GM18505 (cell line): Measurements from ENCODE around the gene RNASE7.
"Not testable (repeated sequence)": the region's sequence is repeated elsewhere in the genome, so short reads cannot be mapped to it uniquely, and the experiment has no call there.

Source experiments
- ATAC-seq: cut with Tn5 transposase; IDR thresholded peaks from one replicate; pipeline ENCODE4 v1.9.1; 2021; ENCODE audit not compliant: unreplicated experiment
- POLR2A ChIP-seq: IDR thresholded peaks from 4 replicates; pipeline ENCODE4 v1.6.1; 2011; ENCODE audit warnings: borderline replicate concordance; ENCODE audit not compliant: insufficient read depth, insufficient read length; ENCODE audit errors: extremely low read depth

Gene RNASE7

GRCh38 chr14:21026274-21026987 lies 15.7 kb upstream of the RNASE7 start:
- ATAC-seq, result no peak
- no peak for TF ChIP-seq POLR2A

GRCh38 chr14:21026988-21027315 lies 15.2 kb upstream of the RNASE7 start:
- no peak for ATAC-seq
- TF ChIP-seq POLR2A, result no peak

- no peak for ATAC-seq
- no peak for TF ChIP-seq POLR2A
These were observed 12.2 kb upstream of the RNASE7 start, which contains the start of gene TPPP2 for GRCh38 chr14:21029917-21030316. TSS of gene TPPP2 (plus strand) at chr14:21030217. CDS start at chr14:21030582, 365 bp downstream.

- TF ChIP-seq POLR2A, result no peak
- ATAC-seq, result no peak
These were observed 11.6 kb upstream of the RNASE7 start for GRCh38 chr14:21030531-21030930.

DNA sequence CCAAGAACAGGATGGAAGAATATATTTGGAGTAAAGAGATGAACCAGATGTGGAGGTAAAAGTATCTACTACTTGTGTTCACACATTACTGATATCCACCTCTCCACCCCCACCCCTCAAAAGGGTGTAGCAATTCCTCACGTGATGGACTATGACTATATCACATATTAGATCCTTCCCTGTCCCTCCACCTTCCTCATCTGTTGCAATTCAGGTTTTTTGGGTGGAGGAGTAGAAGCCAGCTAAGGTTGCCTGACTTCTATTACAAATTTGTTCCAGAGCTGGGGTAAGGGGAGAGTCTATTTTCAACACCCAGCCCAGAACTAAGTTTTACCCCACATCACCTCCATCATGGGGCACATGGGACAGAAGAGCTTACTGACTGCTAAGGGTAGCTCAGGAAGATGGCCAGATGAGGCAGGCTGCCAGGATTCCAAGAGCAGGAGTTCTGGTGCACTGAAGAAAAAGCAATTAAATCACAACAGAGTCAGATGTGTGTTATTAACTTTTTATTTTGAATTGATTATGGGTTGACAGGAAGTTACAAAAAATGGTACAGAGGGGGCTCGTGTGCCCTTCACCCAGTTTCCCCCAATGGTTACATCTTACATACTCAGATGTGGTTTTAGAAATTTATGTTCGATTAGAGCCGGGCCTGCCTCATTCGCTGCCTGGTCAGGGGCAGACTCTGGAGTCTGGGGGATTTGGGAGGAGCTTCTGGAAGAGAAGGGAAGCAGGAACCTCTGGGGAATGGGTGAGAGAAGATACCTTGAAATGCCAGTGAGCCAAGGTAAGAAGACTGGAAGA lies 9.6 kb upstream of the RNASE7 start:
- no peak for TF ChIP-seq POLR2A
- ATAC-seq, result no peak

DNA sequence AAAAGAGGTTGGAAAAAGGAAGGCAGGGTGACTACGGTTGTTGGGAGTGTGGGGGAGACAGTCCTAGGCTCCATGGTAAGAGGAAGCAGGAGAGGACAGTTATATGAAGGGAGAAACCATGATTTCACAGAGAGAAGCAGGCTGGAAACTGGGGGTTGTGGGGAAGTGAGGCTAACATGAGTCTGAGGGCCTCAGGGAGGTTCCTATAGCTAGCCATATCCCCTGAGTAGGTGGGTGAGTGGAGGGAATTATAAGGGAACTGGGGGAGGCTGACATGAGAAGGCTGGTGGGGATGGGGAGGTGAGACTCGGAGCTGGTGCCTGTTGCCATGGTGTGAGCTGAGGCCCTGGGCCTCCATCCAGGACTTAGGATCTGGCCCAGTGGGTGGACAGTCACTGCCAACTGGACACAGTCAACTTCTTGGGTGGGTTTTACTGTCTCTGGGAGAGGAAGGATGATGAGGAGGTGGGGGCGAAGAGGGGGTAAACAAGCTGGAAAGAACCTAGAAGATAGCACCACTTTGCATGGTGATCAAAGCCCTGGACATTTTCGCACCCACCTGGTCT lies 8.9 kb upstream of the RNASE7 start:
- ATAC-seq, result no peak

DNA sequence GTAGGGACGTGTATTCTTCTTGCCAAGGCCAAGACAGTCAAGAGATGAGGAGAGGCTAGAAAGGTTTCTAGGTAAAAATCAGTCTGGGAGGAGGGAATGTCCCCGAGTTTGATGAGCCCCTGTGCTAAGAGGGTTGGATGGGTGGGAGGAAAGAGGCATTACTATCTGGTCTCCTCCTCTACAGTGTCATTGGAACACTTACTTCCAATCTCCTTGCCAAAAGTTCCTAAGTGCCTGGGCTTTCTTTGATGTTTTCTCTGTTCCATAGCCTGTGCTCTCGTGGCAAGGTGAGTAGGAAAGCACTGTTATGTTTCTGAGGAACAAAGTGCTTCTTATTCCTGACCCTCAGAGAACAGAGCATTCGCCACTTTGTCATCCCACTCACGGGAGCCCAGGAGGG lies 7.5 kb upstream of the RNASE7 start, which contains the start of gene RNASE13:
TSS of gene RNASE13 (minus strand) at position 101 of the 400 bp plus-strand sequence. CDS start 519 bp downstream, outside the sequence.
- no peak for ATAC-seq
- no peak for TF ChIP-seq POLR2A

More for the DNA sequence above, 8.9 kb upstream of the RNASE7 start:
- no peak for TF ChIP-seq POLR2A

GRCh38 chr14:21036751-21037150 lies 5.4 kb upstream of the RNASE7 start:
- ATAC-seq, result no peak
- TF ChIP-seq POLR2A, result no peak

DNA sequence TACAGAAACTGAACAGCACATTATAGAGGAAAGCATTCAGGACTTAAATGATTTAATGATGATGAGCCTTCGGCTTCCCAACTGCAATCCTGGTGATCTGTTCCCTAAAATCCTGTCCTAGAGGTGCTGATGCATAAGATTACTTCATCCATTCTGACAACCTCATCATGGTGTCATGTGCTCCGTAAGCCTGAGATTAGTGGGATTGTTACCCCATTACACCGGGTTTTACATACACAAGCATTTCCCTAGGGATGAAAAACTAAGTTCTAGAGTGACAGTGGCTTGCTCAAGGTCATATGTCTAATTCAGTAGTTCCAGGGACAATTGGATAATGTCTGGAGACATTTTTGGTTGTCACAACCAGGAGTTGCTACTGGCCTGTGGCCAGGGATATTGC lies 5.0 kb upstream of the RNASE7 start:
- no peak for ATAC-seq
- TF ChIP-seq POLR2A, result no peak

DNA sequence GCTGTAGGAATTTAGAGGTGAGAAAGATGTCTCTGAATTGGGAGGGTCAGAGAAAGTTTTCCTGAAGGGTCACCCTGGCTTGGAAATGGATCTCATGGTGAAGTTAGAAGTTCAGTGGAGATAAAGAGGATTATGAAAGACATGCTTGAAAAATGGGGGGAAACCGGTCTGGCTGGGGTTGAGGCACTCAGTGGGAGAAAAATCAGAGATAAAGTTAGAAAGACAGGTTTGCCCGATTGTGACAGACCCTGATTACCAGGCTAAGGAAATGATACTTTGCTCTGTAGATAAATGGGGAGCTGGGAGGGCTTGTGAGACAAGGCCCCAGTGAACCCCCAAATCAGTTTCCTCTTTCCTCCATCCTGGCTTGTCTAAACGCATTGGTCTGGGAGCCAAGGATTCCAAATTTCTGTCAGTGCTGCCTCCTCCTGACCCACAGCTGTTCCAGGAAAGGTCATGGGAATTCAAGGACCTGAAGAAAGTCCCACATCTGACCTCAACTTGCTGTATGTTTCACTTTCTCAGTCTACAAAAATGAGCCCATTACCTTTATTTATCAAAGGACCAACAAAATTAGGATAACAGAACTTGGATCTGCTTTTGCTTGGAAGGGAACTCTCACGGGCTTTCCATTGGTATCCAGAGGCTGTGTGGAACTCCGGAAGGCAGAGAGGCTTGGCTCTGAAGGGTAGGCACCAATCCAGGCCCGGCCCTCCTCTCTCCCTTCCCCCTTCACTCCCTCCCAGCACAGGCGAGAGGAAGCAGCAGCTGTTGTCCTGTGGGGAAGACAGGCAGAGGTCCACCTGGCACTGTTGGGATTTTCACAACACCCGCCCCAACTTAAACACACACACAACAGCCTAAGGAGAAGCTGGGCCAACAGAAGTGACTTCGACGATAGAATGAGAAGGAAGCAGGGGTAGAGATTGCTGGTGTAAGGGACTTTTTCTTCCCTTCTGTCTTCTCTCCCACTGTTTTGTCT lies 3.4 kb upstream of the RNASE7 start:
- ATAC-seq, result no peak
- TF ChIP-seq POLR2A, result no peak

DNA sequence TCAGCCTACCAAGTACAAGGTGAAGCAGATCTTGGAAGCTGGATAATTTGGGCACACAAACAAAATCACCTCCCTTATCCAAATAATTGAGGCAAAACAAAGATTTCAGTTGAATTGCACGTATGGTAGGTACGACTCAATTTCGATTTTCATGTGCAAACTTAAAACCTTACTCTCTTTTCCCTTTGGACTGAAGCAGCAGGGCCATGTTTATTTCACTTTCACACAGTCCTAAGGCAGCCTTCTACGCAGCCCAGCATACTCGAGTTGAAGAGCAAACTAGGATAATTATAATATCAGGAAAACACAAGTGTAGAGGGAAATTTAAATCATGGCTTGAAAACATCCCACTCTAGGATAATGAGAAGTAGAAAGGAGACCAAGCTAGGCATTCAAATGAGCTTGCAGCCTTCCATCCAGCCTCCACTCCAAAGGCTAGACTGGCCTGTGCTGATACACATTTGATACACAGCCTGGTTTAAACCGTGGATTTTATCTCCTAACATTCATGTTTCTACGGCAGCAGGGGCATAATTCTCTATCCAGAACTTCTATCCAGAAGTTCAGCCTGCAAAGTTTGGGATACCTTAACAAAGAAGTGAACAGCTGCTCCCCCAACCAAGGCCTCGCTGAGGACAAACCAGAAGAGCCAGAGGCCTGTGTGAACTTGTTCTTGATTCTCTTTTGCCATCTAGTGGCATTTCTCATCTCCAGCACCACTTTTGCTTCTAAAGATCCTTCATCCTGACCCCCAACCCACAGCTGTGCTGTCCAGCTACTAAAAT lies 2.4 kb upstream of the RNASE7 start:
- no peak for TF ChIP-seq POLR2A
- ATAC-seq, result no peak

DNA sequence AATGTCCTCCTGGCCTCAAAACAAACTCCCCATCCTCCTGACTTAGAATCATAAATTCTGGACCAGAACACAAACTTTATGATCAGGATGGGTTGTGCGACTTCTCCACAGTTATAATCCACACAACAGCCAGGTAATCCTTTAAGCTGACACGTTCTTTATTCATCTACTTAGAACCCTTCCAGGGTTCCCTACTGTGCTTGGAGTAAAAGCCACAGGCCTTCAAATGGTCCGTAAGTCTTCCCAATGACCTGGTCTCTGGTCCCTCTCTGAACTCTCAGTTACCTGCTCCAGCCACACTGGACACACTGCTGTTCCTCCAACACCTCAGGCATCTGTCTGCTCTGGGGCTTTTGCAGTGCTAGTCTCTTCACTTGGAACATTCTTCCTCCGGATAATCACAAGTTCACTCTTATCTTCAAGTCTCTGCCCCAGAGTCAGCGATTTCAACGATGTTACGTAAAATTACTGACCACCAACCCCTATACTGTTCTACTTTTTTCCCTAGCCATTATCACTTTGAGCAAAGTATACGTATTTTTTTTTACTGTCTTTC lies 1.7 kb upstream of the RNASE7 start:
- TF ChIP-seq POLR2A, result no peak
- no peak for ATAC-seq

DNA sequence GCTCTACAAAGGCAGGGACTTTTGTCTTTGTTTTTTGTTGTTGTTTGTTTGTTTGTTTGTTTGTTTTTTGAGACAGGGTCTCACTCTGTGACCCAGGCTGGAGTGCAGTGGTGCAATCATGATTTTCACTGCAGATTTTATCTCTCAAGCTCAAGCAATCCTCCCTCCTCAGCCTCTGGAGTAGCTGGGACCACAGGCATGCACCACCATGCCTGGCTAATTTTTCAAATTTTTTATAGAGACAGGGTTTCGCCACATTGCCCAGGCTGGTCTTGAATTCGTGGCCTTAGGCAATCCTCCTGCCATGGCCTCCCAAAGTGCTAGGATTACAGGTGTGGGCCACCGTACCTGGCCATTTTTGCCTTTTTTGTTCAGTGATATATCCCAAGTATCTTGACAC lies 1.2 kb upstream of the RNASE7 start:
- ATAC-seq, result not testable (repeated sequence)
